Measurements from ENCODE around the gene CRELD1. TPM values are rescaled to one million over a fixed set of nuclear protein-coding genes. Genes with fewer than 3 reads are reported as not detected.

CRELD1 gene
- total and polyA plus RNA-seq, 9 of the 15 experiments (the other 6 are each of a cell fraction or from before 2014, with no cell fraction given), result 3.3 to 25.8 (median 16.5) TPM

GRCh38 chr3:9976721-9977709, 43.4 kb downstream of the CRELD1 start (continued):
- TF ChIP-seq ZNF592 (IDR thresholded peaks at IDR 0.05), result peak; percentile 98
- no peak for TF ChIP-seq CBX8 (IDR thresholded peaks at IDR 0.05; ENCODE audit: borderline replicate concordance, extremely low read depth, low read depth, low read length, poor library complexity, severe bottlenecking)
- peak in 1 of 2 experiments; percentile 60; a peak in 1 of 4 replicates for TF ChIP-seq SRF (CRISPR knock-in tag; IDR thresholded peaks at IDR 0.05)
- no peak for TF ChIP-seq ZC3H4 (CRISPR knock-in tag; IDR thresholded peaks at IDR 0.05; ENCODE audit: borderline replicate concordance)
- TF ChIP-seq RFX7 (CRISPR knock-in tag; IDR thresholded peaks at IDR 0.05), result no peak
- TF ChIP-seq ATF2 (CRISPR knock-in tag; IDR thresholded peaks at IDR 0.05), result no peak
- TF ChIP-seq SIN3B (IDR thresholded peaks at IDR 0.05; ENCODE audit: low read depth), result no peak
- no peak for TF ChIP-seq ZNF274 (IDR thresholded peaks at IDR 0.05; ENCODE audit: borderline replicate concordance, low read depth, low read length)
- TF ChIP-seq, protein P1, sequence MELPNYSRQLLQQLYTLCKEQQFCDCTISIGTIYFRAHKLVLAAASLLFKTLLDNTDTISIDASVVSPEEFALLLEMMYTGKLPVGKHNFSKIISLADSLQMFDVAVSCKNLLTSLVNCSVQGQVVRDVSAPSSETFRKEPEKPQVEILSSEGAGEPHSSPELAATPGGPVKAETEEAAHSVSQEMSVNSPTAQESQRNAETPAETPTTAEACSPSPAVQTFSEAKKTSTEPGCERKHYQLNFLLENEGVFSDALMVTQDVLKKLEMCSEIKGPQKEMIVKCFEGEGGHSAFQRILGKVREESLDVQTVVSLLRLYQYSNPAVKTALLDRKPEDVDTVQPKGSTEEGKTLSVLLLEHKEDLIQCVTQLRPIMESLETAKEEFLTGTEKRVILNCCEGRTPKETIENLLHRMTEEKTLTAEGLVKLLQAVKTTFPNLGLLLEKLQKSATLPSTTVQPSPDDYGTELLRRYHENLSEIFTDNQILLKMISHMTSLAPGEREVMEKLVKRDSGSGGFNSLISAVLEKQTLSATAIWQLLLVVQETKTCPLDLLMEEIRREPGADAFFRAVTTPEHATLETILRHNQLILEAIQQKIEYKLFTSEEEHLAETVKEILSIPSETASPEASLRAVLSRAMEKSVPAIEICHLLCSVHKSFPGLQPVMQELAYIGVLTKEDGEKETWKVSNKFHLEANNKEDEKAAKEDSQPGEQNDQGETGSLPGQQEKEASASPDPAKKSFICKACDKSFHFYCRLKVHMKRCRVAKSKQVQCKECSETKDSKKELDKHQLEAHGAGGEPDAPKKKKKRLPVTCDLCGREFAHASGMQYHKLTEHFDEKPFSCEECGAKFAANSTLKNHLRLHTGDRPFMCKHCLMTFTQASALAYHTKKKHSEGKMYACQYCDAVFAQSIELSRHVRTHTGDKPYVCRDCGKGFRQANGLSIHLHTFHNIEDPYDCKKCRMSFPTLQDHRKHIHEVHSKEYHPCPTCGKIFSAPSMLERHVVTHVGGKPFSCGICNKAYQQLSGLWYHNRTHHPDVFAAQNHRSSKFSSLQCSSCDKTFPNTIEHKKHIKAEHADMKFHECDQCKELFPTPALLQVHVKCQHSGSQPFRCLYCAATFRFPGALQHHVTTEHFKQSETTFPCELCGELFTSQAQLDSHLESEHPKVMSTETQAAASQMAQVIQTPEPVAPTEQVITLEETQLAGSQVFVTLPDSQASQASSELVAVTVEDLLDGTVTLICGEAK (IDR thresholded peaks at IDR 0.05), result peak; percentile 86
- TF ChIP-seq, protein P1 (CRISPR knock-in tag; IDR thresholded peaks at IDR 0.05), result no peak
